H1 (cell line): ENCODE data around the gene OR5B2. TPM values are rescaled to one million over a fixed set of nuclear protein-coding genes. Genes with fewer than 3 reads are reported as not detected.

Experiments
- polyA plus RNA-seq, 7 experiments: library from polyadenylated mRNA; depleted of rRNA in 3 of 7; stranded (reverse) in 5 of 7; unstranded in 2 of 7; fragments of >200 nt in 5 of 7; fragments of 200-250 nt in 2 of 7; gene quantifications; 1 replicate in 5 of 7; 2 replicates in 1 of 7; 4 replicates in 1 of 7; pipeline versions ENCODE4 v1.2.1 to v1.2.3, GENCODE V29; 2011 to 2013; ENCODE audit warnings: missing spikeins in 2 of 7, mixed read lengths in 2 of 7
- total RNA-seq: library from RNA; stranded (reverse); fragmentation: NEBNext Ultra II Directional; extraction: Animal tissue kit (Norgen Biotek cat#: 25700); gene quantifications from 2 replicates; pipeline ENCODE4 v1.2.1, GENCODE V29; 2021
- TF ChIP-seq, protein P1 (sequence below), 3 experiments: IDR thresholded peaks; 1 replicate in 2 of 3; 2 replicates in 1 of 3; pipeline versions ENCODE4 v1.5.1 to v1.6.1; 2011; ENCODE audit warnings: low read length in 3 of 3, mild to moderate bottlenecking in 3 of 3, inconsistent platforms in 2 of 3, low read depth in 1 of 3, moderate library complexity in 1 of 3; ENCODE audit not compliant: insufficient read depth in 1 of 3; ENCODE audit errors: control extremely low read depth in 1 of 3

OR5B2 gene
- total and polyA plus RNA-seq, 2 of the 8 experiments (the other 6 are each of a cell fraction or from before 2014, with no cell fraction given): 0.06 TPM; not detected in 1

GRCh38 chr11:58466293-58466692 lies 38.4 kb upstream of the OR5B2 start (continued):
- TF ChIP-seq, protein P1, sequence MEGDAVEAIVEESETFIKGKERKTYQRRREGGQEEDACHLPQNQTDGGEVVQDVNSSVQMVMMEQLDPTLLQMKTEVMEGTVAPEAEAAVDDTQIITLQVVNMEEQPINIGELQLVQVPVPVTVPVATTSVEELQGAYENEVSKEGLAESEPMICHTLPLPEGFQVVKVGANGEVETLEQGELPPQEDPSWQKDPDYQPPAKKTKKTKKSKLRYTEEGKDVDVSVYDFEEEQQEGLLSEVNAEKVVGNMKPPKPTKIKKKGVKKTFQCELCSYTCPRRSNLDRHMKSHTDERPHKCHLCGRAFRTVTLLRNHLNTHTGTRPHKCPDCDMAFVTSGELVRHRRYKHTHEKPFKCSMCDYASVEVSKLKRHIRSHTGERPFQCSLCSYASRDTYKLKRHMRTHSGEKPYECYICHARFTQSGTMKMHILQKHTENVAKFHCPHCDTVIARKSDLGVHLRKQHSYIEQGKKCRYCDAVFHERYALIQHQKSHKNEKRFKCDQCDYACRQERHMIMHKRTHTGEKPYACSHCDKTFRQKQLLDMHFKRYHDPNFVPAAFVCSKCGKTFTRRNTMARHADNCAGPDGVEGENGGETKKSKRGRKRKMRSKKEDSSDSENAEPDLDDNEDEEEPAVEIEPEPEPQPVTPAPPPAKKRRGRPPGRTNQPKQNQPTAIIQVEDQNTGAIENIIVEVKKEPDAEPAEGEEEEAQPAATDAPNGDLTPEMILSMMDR (IDR thresholded peaks at IDR 0.05; ENCODE audit: control extremely low read depth in 1 of 3, insufficient read depth in 1 of 3, low read depth in 1 of 3, low read length in 3 of 3): no peak
- TF ChIP-seq, all 59 proteins: peak for 0
